Activated CD4-positive, CD25-positive, alpha-beta regulatory T cell (primary cell): Measurements from ENCODE around the gene PLAU.
"Not testable (repeated sequence)": the region's sequence is repeated elsewhere in the genome, so short reads cannot be mapped to it uniquely, and the experiment has no call there.

Experiments used
- DNase-seq, 4 experiments: peaks; one replicate each; lab custom pipeline; 2025; lab: John Stamatoyannopoulos, UW

Gene PLAU

DNA sequence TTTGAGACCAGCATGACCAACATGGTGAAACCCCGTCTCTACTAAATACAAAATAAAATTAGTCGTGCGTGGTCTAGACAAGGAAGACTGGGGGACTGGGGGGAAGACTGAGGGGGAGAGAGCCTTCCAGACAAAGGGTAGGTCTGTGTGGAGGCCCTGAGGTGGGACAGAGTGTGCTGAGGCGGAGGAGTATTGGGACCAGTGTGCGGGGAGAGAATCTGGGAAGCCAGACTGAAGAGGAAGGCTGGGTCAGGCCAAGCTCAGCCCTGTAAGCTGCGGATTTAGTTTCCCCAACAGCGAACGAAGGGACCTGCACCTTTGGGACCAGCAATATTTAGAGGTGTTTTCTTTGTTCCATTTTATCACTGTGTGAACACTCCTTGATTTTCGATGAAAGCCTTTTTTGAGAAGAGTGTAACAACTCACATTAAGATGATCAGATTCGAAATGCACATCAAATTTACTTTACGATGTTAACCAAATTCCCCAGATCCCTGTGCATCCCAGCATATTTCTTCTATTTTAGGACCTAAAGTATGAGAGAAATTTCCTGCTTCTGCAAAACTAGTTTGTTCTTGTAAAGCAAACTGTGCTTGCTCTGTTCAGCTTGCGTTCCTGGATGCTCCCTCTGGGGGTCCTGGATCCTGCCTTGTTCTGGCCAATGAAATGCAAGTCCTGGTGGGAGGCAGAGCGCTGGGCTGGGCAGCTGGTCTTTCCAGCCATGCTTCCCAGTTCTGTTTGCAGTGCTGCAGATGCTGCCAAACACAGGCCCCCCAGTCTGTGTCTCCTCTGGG lies 39.4 kb downstream of the PLAU start:
- DNase-seq: no peak

- DNase-seq: no peak
These were observed 42.7 kb downstream of the PLAU start for GRCh38 chr10:73953665-73954064.

GRCh38 chr10:73954737-73955136 lies 43.8 kb downstream of the PLAU start:
- DNase-seq: no peak

GRCh38 chr10:73955719-73956118 lies 44.8 kb downstream of the PLAU start:
- DNase-seq: no peak

GRCh38 chr10:73956476-73957359 lies 45.8 kb downstream of the PLAU start:
- no peak for DNase-seq

GRCh38 chr10:73959484-73960243 lies 48.7 kb downstream of the PLAU start:
- DNase-seq: no peak

GRCh38 chr10:73962386-73962785 lies 51.5 kb downstream of the PLAU start:
- DNase-seq: no peak

GRCh38 chr10:73963533-73963932 lies 52.6 kb downstream of the PLAU start:
- not testable (repeated sequence) for DNase-seq

DNA sequence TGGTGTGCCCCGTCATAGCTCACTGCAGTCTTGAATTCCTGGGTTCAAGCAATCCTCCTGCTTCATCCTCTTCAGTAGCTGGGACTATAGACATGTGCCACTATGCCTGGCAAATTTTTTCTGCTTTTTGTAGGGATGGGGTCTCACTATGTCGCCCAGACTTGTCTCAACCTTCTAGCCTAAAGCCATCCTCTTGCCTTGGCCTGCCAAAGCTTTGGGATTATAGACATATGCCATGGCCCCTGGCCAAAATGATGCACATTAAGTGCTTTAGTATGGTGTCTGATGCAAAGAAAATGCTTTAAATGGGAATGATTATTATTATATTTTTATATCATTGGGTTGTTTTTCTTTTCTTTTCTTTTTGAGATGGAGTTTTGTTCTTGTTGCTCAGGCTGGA lies 53.8 kb downstream of the PLAU start:
- no peak for DNase-seq

DNA sequence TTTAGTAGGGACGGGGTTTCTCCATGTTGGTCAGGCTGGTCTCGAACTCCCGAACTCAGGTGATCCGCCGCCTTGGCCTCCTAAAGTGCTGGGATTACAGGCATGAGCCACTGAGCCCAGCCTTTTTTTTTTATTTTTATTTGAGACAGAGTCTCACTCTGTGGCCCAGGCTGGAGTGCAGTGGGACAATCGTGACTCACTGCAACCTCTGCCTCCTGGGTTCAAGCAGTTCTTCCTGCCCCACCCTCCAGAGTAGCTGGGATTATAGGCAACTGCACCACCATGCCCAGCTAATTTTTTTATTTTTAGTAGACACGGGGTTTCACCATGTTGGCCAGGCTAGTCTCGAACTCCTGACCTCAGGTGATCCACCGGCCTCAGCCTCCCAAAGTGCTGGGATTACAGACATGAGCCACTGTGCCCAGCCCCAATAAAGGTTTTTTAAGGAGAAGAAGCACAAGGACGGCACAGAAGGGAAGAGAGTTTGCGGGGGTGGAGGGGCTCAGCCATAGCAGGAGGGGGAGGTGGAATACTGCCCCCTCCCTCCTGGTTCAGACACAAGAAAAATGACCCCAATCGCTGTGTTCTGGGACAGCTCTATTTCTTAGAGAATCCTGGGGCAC lies 54.4 kb downstream of the PLAU start:
- DNase-seq: not testable (repeated sequence)

GRCh38 chr10:73965890-73966768 lies 55.2 kb downstream of the PLAU start:
- no peak for DNase-seq

GRCh38 chr10:73967022-73967429 lies 56.1 kb downstream of the PLAU start:
- DNase-seq: no peak
